ENCODE data around the gene WFDC10B.
"Not testable (repeated sequence)": the region's sequence is repeated elsewhere in the genome, so short reads cannot be mapped to it uniquely, and the experiment has no call there.

WFDC10B gene

GRCh38 chr20:45716141-45716688 lies 11.4 kb upstream of the WFDC10B start:
- H3K27ac ChIP-seq (ENCODE audit: insufficient read depth, low read depth, low read length, poor library complexity, severe bottlenecking); H3K27me3 ChIP-seq (ENCODE audit: control insufficient read depth, insufficient read depth, low read length, poor library complexity, severe bottlenecking); H3K9me3 ChIP-seq (ENCODE audit: control insufficient read depth, low read length); H3K4me3 ChIP-seq (ENCODE audit: insufficient read depth, low read depth, low read length); H3K4me1 ChIP-seq (ENCODE audit: control insufficient read depth, insufficient read depth, low read length); H3K36me3 ChIP-seq (ENCODE audit: control insufficient read depth, insufficient read depth, low read length): not testable (repeated sequence)

- Histone ChIP-seq H3K4me3 (ENCODE audit: insufficient read depth, low read depth, low read length) (no peak within 1 kb of the TSS), H3K27ac (ENCODE audit: insufficient read depth, low read depth, low read length, poor library complexity, severe bottlenecking) (no peak within 1 kb of the TSS), H3K36me3 (ENCODE audit: control insufficient read depth, insufficient read depth, low read length) (no peaks in the 10 kb centered on the region), H3K27me3 (ENCODE audit: control insufficient read depth, insufficient read depth, low read length, poor library complexity, severe bottlenecking) (no peaks in the 10 kb centered on the region), H3K9me3 (ENCODE audit: control insufficient read depth, low read length) (no peaks in the 10 kb centered on the region), H3K4me1 (ENCODE audit: control insufficient read depth, insufficient read depth, low read length) (no peaks in the 10 kb centered on the region)
- 89 to 91% methylated on average over 4 of the region's 4 CpGs for WGBS, 2 experiments
These were observed 2.9 kb downstream of the WFDC10B start, which contains the start of gene WFDC13 for GRCh38 chr20:45701873-45702272. Gene WFDC13 (plus strand): TSS chr20:45702038. CDS start chr20:45702124, 86 bp downstream.

GRCh38 chr20:45701104-45701503 lies 3.7 kb downstream of the WFDC10B start:
- H3K9me3 ChIP-seq (ENCODE audit: control insufficient read depth, low read length), result no peaks in the 10 kb centered on the region
- 81 to 92% methylated on average over 4 of the region's 4 CpGs for WGBS, 2 experiments
- H3K4me3 ChIP-seq (ENCODE audit: insufficient read depth, low read depth, low read length), result no peak overlapping the region
- no peak overlapping the region for H3K27ac ChIP-seq (ENCODE audit: insufficient read depth, low read depth, low read length, poor library complexity, severe bottlenecking)
- H3K27me3 ChIP-seq (ENCODE audit: control insufficient read depth, insufficient read depth, low read length, poor library complexity, severe bottlenecking), result no peaks in the 10 kb centered on the region
- H3K4me1 ChIP-seq (ENCODE audit: control insufficient read depth, insufficient read depth, low read length), result no peaks in the 10 kb centered on the region
- H3K36me3 ChIP-seq (ENCODE audit: control insufficient read depth, insufficient read depth, low read length), result no peaks in the 10 kb centered on the region

- no peaks in the 10 kb centered on the region for H3K9me3 ChIP-seq (ENCODE audit: control insufficient read depth, low read length)
- 84 to 87% methylated on average over 2 of the region's 2 CpGs for WGBS, 2 experiments
These were observed 9.3 kb downstream of the WFDC10B start for GRCh38 chr20:45695496-45695895.

GRCh38 chr20:45693346-45693745 lies 11.5 kb downstream of the WFDC10B start:
- H3K27ac ChIP-seq (ENCODE audit: insufficient read depth, low read depth, low read length, poor library complexity, severe bottlenecking); H3K9me3 ChIP-seq (ENCODE audit: control insufficient read depth, low read length); H3K4me3 ChIP-seq (ENCODE audit: insufficient read depth, low read depth, low read length); H3K4me1 ChIP-seq (ENCODE audit: control insufficient read depth, insufficient read depth, low read length); H3K36me3 ChIP-seq (ENCODE audit: control insufficient read depth, insufficient read depth, low read length); H3K27me3 ChIP-seq (ENCODE audit: control insufficient read depth, insufficient read depth, low read length, poor library complexity, severe bottlenecking): not testable (repeated sequence)
- 93% methylated on average over 12 of the region's 12 CpGs for WGBS, 2 experiments

More at GRCh38 chr20:45695496-45695895, 9.3 kb downstream of the WFDC10B start:
- no peak overlapping the region for H3K27ac ChIP-seq (ENCODE audit: insufficient read depth, low read depth, low read length, poor library complexity, severe bottlenecking)
- H3K27me3 ChIP-seq (ENCODE audit: control insufficient read depth, insufficient read depth, low read length, poor library complexity, severe bottlenecking), result no peaks in the 10 kb centered on the region
- no peaks in the 10 kb centered on the region for H3K4me1 ChIP-seq (ENCODE audit: control insufficient read depth, insufficient read depth, low read length)
- no peak overlapping the region for H3K4me3 ChIP-seq (ENCODE audit: insufficient read depth, low read depth, low read length)
- H3K36me3 ChIP-seq (ENCODE audit: control insufficient read depth, insufficient read depth, low read length), result no peaks in the 10 kb centered on the region

- Histone ChIP-seq H3K9me3 (ENCODE audit: control insufficient read depth, low read length) (no peaks in the 10 kb centered on the region), H3K36me3 (ENCODE audit: control insufficient read depth, insufficient read depth, low read length) (no peaks in the 10 kb centered on the region), H3K4me3 (ENCODE audit: insufficient read depth, low read depth, low read length) (no peak overlapping the region), H3K27ac (ENCODE audit: insufficient read depth, low read depth, low read length, poor library complexity, severe bottlenecking) (no peak overlapping the region), H3K4me1 (ENCODE audit: control insufficient read depth, insufficient read depth, low read length) (no peaks in the 10 kb centered on the region), H3K27me3 (ENCODE audit: control insufficient read depth, insufficient read depth, low read length, poor library complexity, severe bottlenecking) (no peaks in the 10 kb centered on the region)
- WGBS, 2 experiments, result 76 to 81% methylated on average over 3 of the region's 3 CpGs
These were observed 18.9 kb downstream of the WFDC10B start for GRCh38 chr20:45685896-45686295.

GRCh38 chr20:45679650-45680049 lies 25.2 kb downstream of the WFDC10B start:
- H3K27ac ChIP-seq (ENCODE audit: insufficient read depth, low read depth, low read length, poor library complexity, severe bottlenecking), result no peak overlapping the region
- H3K4me1 ChIP-seq (ENCODE audit: control insufficient read depth, insufficient read depth, low read length), result no peaks in the 10 kb centered on the region

GRCh38 chr20:45672765-45673164 lies 32.1 kb downstream of the WFDC10B start:
- Histone ChIP-seq H3K27ac (ENCODE audit: insufficient read depth, low read depth, low read length, poor library complexity, severe bottlenecking) (no peak overlapping the region), H3K27me3 (ENCODE audit: control insufficient read depth, insufficient read depth, low read length, poor library complexity, severe bottlenecking) (no peaks in the 10 kb centered on the region), H3K4me1 (ENCODE audit: control insufficient read depth, insufficient read depth, low read length) (no peaks in the 10 kb centered on the region), H3K9me3 (ENCODE audit: control insufficient read depth, low read length) (no peaks in the 10 kb centered on the region), H3K36me3 (ENCODE audit: control insufficient read depth, insufficient read depth, low read length) (no peaks in the 10 kb centered on the region), H3K4me3 (ENCODE audit: insufficient read depth, low read depth, low read length) (no peak overlapping the region)

More at GRCh38 chr20:45679650-45680049, 25.2 kb downstream of the WFDC10B start:
- H3K36me3 ChIP-seq (ENCODE audit: control insufficient read depth, insufficient read depth, low read length), result no peaks in the 10 kb centered on the region
- no peaks in the 10 kb centered on the region for H3K27me3 ChIP-seq (ENCODE audit: control insufficient read depth, insufficient read depth, low read length, poor library complexity, severe bottlenecking)
- H3K9me3 ChIP-seq (ENCODE audit: control insufficient read depth, low read length), result no peaks in the 10 kb centered on the region
- H3K4me3 ChIP-seq (ENCODE audit: insufficient read depth, low read depth, low read length), result no peak overlapping the region

- H3K27ac ChIP-seq (ENCODE audit: insufficient read depth, low read depth, low read length, poor library complexity, severe bottlenecking), result no peak within 1 kb of the TSS
- no peaks in the 10 kb centered on the region for H3K4me1 ChIP-seq (ENCODE audit: control insufficient read depth, insufficient read depth, low read length)
- no peak within 1 kb of the TSS for H3K4me3 ChIP-seq (ENCODE audit: insufficient read depth, low read depth, low read length)
- no peaks in the 10 kb centered on the region for H3K27me3 ChIP-seq (ENCODE audit: control insufficient read depth, insufficient read depth, low read length, poor library complexity, severe bottlenecking)
- no peaks in the 10 kb centered on the region for H3K36me3 ChIP-seq (ENCODE audit: control insufficient read depth, insufficient read depth, low read length)
- H3K9me3 ChIP-seq (ENCODE audit: control insufficient read depth, low read length), result no peaks in the 10 kb centered on the region
- WGBS, 2 experiments, result 77 to 100% methylated on average over 1 of the region's 1 CpG
These were observed 34.7 kb downstream of the WFDC10B start, which contains the start of gene WFDC11 for GRCh38 chr20:45670139-45670538. Gene WFDC11 (minus strand): TSS chr20:45670239. CDS start chr20:45650600, 19,639 bp downstream.

GRCh38 chr20:45657038-45657437 lies 47.8 kb downstream of the WFDC10B start:
- not testable (repeated sequence) for H3K9me3 ChIP-seq (ENCODE audit: control insufficient read depth, low read length); H3K4me1 ChIP-seq (ENCODE audit: control insufficient read depth, insufficient read depth, low read length); H3K27ac ChIP-seq (ENCODE audit: insufficient read depth, low read depth, low read length, poor library complexity, severe bottlenecking); H3K27me3 ChIP-seq (ENCODE audit: control insufficient read depth, insufficient read depth, low read length, poor library complexity, severe bottlenecking); H3K4me3 ChIP-seq (ENCODE audit: insufficient read depth, low read depth, low read length); H3K36me3 ChIP-seq (ENCODE audit: control insufficient read depth, insufficient read depth, low read length)
- WGBS, 2 experiments, result 100% methylated on average over 2 of the region's 3 CpGs; no CpG with 5 or more reads in 1 of the 2 experiments

- not testable (repeated sequence) for H3K27me3 ChIP-seq (ENCODE audit: control insufficient read depth, insufficient read depth, low read length, poor library complexity, severe bottlenecking); H3K4me1 ChIP-seq (ENCODE audit: control insufficient read depth, insufficient read depth, low read length); H3K4me3 ChIP-seq (ENCODE audit: insufficient read depth, low read depth, low read length); H3K9me3 ChIP-seq (ENCODE audit: control insufficient read depth, low read length); H3K27ac ChIP-seq (ENCODE audit: insufficient read depth, low read depth, low read length, poor library complexity, severe bottlenecking); H3K36me3 ChIP-seq (ENCODE audit: control insufficient read depth, insufficient read depth, low read length)
- WGBS, 2 experiments, result 90% methylated on average over 7 of the region's 7 CpGs
These were observed 53.1 kb downstream of the WFDC10B start for GRCh38 chr20:45651726-45652125.

Data from ectodermal cell (in vitro differentiated cells).